ENCODE data around the gene USP4.

USP4 gene

DNA sequence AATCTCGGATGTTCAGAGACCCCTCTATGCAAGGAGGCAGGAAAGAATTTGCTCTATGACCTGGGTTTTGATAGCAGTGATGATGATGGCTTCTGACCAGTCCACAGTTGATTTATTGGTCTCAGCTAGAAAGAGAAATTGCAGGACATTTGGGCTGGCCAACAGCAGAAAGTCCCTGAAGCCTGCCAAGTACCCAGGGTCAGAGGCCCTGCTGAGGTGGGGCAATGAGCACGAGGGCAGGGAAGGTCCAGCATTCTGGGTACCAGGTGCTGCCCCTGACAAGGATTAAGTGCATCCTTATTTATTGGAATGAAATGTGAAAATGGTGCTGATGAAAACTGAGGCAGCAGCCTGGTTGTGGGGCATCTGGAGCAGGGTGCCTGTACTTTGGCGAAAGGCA is 82.7 kb downstream of the USP4 start:
- H3K4me3 ChIP-seq (ENCODE audit: low read length): no peak overlapping the region
- no peaks in the 10 kb centered on the region for H3K9me3 ChIP-seq (ENCODE audit: control insufficient read depth, insufficient read depth, low read length)
- no peaks in the 10 kb centered on the region for H3K36me3 ChIP-seq (ENCODE audit: control insufficient read depth, low read length)
- no peaks in the 10 kb centered on the region for H3K79me2 ChIP-seq (ENCODE audit: control insufficient read depth, low read length)
- no peaks in the 10 kb centered on the region for H3F3A ChIP-seq (ENCODE audit: control insufficient read depth, insufficient read depth)
- H3K27me3 ChIP-seq (ENCODE audit: control insufficient read depth, low read length): no peaks in the 10 kb centered on the region
- no peaks in the 10 kb centered on the region for H3K4me1 ChIP-seq (ENCODE audit: control insufficient read depth, low read length)
- no peaks in the 10 kb centered on the region for H4K20me1 ChIP-seq (ENCODE audit: control insufficient read depth, insufficient read depth, low read depth, low read length)
- TF ChIP-seq, protein P1, sequence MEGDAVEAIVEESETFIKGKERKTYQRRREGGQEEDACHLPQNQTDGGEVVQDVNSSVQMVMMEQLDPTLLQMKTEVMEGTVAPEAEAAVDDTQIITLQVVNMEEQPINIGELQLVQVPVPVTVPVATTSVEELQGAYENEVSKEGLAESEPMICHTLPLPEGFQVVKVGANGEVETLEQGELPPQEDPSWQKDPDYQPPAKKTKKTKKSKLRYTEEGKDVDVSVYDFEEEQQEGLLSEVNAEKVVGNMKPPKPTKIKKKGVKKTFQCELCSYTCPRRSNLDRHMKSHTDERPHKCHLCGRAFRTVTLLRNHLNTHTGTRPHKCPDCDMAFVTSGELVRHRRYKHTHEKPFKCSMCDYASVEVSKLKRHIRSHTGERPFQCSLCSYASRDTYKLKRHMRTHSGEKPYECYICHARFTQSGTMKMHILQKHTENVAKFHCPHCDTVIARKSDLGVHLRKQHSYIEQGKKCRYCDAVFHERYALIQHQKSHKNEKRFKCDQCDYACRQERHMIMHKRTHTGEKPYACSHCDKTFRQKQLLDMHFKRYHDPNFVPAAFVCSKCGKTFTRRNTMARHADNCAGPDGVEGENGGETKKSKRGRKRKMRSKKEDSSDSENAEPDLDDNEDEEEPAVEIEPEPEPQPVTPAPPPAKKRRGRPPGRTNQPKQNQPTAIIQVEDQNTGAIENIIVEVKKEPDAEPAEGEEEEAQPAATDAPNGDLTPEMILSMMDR (IDR thresholded peaks at IDR 0.05; ENCODE audit: low read depth, low read length, poor library complexity, severe bottlenecking): no peak
- no peak for TF ChIP-seq EZH2phosphoT487 (IDR thresholded peaks at IDR 0.05; ENCODE audit: borderline replicate concordance, low read length)
- H3K9me2 ChIP-seq (replicated peaks; ENCODE audit: control insufficient read depth, low read length): no peaks in the 10 kb centered on the region
- H3K27ac ChIP-seq (ENCODE audit: low read depth, low read length): no peak overlapping the region
- no peak overlapping the region for H3K4me2 ChIP-seq (ENCODE audit: low read length)

DNA sequence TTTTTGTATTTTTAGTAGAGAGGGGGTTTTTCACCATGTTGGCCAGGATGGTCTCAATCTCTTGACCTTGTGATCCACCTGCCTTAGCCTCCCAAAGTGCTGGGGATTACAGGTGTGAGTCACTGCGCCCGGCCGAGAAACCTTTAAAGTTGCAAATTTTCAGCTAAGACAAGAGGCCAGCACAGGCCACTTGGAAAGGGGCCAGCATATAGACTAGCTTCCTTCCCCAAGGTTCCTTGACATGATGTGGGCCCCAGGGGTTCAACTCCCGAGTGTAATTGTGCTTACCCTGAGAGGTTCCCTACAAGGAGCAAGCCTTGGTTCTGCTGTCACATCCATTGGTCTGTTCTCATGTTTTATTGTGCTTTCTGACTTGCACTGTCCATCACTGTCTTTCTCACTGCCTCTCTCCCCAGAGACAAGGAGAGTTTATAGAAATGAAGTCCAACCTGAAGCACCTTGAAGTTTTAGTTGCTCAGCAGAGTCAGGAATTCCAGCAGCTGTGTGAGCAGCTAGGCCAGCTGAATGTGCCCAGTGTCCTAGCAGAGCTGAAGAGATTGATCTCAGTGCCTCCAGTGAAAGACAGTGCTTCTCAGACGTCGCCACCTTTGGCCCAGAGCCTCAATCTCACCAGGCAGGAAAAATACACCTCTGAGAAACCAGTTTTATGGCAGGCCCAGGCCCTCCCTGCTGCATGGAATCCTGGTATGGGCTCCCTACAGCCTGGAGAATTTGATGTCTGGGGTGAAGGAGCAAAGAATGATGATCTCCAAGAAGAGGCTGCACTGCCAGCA is 83.9 kb downstream of the USP4 start:
- no peak overlapping the region for H3K4me2 ChIP-seq (ENCODE audit: low read length)
- H3K27ac ChIP-seq (ENCODE audit: low read depth, low read length): no peak overlapping the region
- H3K9me2 ChIP-seq (replicated peaks; ENCODE audit: control insufficient read depth, low read length): no peaks in the 10 kb centered on the region

DNA sequence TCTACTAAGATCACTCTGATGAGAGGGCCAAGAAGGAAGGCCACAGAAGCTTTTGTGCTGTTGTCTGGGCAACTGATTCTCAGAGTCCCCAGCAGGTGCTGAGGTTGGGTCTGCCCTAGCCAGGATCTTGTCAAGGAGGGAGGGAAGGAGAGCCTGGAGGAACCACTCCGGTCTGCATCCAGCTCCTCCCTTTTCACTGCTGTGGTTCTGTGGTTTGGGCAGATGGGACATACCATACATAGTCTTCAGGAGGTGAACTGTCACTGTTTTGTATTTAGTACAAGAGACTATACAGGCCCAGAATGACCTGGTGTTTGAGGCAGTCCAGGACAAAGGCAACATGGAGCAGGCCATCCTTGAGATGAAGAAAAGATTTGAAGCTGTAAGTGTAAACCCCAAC is 84.7 kb downstream of the USP4 start:
- Histone ChIP-seq H3K27ac (ENCODE audit: low read depth, low read length) (no peak overlapping the region), H3K4me1 (ENCODE audit: control insufficient read depth, low read length) (no peaks in the 10 kb centered on the region), H3F3A (ENCODE audit: control insufficient read depth, insufficient read depth) (no peaks in the 10 kb centered on the region), H3K36me3 (ENCODE audit: control insufficient read depth, low read length) (no peaks in the 10 kb centered on the region), H3K9me3 (ENCODE audit: control insufficient read depth, insufficient read depth, low read length) (no peaks in the 10 kb centered on the region), H3K27me3 (ENCODE audit: control insufficient read depth, low read length) (no peaks in the 10 kb centered on the region), H3K9me2 (replicated peaks; ENCODE audit: control insufficient read depth, low read length) (no peaks in the 10 kb centered on the region), H3K4me2 (ENCODE audit: low read length) (no peak overlapping the region), H4K20me1 (ENCODE audit: control insufficient read depth, insufficient read depth, low read depth, low read length) (no peaks in the 10 kb centered on the region), H3K4me3 (ENCODE audit: low read length) (no peak overlapping the region), H3K79me2 (ENCODE audit: control insufficient read depth, low read length) (no peaks in the 10 kb centered on the region)
- TF ChIP-seq, protein P1 (IDR thresholded peaks at IDR 0.05; ENCODE audit: low read depth, low read length, poor library complexity, severe bottlenecking): no peak
- no peak for TF ChIP-seq EZH2phosphoT487 (IDR thresholded peaks at IDR 0.05; ENCODE audit: borderline replicate concordance, low read length)

More for the DNA sequence above, 83.9 kb downstream of the USP4 start:
- no peak overlapping the region for H3K4me3 ChIP-seq (ENCODE audit: low read length)
- no peaks in the 10 kb centered on the region for H4K20me1 ChIP-seq (ENCODE audit: control insufficient read depth, insufficient read depth, low read depth, low read length)
- H3K4me1 ChIP-seq (ENCODE audit: control insufficient read depth, low read length): no peaks in the 10 kb centered on the region
- no peaks in the 10 kb centered on the region for H3K79me2 ChIP-seq (ENCODE audit: control insufficient read depth, low read length)
- no peaks in the 10 kb centered on the region for H3F3A ChIP-seq (ENCODE audit: control insufficient read depth, insufficient read depth)
- no peaks in the 10 kb centered on the region for H3K27me3 ChIP-seq (ENCODE audit: control insufficient read depth, low read length)
- H3K36me3 ChIP-seq (ENCODE audit: control insufficient read depth, low read length): no peaks in the 10 kb centered on the region
- no peaks in the 10 kb centered on the region for H3K9me3 ChIP-seq (ENCODE audit: control insufficient read depth, insufficient read depth, low read length)
- no peak for TF ChIP-seq EZH2phosphoT487 (IDR thresholded peaks at IDR 0.05; ENCODE audit: borderline replicate concordance, low read length)
- TF ChIP-seq, protein P1 (IDR thresholded peaks at IDR 0.05; ENCODE audit: low read depth, low read length, poor library complexity, severe bottlenecking): no peak
